Vagina (tissue), 2 donors: ENCODE results near the gene DOCK1.

ENCODE experiments used
- CTCF ChIP-seq, 3 experiments: fragments of 450-650 bp in 2 of 3; fragments of 200-600 bp in 1 of 3; sonication (generic) in 1 of 3; IDR thresholded peaks; one replicate each; pipeline ENCODE4 v1.5.1; 2017 to 2019; ENCODE audit warnings: antibody characterized with exemption in 3 of 3, mild to moderate bottlenecking in 2 of 3, moderate library complexity in 2 of 3
- POLR2A ChIP-seq, 2 donors: fragments of 450-650 bp; IDR thresholded peaks; one replicate each; pipeline ENCODE4 v1.6.1; 2017; ENCODE audit warnings: antibody characterized with exemption in 2 of 2, mild to moderate bottlenecking in 2 of 2, moderate library complexity in 2 of 2

GRCh38 chr10:126878594-126878993 lies 26.6 kb upstream of the DOCK1 start:
- TF ChIP-seq CTCF (IDR thresholded peaks at IDR 0.05) = no peak
- TF ChIP-seq POLR2A (IDR thresholded peaks at IDR 0.05) = no peak
